Measurements from ENCODE around the gene C2CD2.
"Not testable (repeated sequence)": the region's sequence is repeated elsewhere in the genome, so short reads cannot be mapped to it uniquely, and the experiment has no call there.

C2CD2 gene

DNA sequence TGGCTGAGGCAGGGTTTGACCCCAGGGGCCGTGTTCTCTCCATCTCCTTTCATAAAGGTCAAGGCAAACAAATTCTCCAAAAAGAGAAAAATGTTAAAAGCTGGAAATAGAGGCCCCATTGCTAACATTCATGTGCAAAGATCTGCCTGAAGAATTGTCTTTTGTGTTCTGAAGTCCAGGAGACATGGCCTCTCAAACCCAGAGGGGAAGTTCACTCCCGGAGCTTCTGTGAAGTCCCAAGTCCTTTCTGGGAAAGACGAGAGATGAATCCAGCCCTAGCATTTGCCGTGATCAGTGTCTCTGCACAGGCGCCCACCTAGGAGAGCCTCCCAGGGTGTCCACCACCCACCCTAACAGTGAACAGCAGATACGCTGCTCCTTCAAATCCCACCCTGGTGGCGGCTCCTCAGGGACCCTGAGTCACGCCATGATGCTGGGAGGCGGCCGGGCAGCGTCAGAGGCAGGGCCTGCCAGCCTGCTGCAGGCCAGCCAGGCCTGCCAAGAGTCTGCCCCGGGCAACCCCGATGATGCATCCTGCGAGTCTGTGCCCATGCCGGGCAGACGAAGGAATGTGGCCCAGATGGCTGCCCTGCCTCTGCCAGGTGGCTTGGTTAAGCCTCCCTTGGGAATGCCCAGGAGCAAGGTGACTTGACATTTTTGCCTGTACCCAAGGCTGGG is 5.2 kb upstream of the C2CD2 start:
- no peak for DNase-seq (ENCODE audit: low spot score)

DNA sequence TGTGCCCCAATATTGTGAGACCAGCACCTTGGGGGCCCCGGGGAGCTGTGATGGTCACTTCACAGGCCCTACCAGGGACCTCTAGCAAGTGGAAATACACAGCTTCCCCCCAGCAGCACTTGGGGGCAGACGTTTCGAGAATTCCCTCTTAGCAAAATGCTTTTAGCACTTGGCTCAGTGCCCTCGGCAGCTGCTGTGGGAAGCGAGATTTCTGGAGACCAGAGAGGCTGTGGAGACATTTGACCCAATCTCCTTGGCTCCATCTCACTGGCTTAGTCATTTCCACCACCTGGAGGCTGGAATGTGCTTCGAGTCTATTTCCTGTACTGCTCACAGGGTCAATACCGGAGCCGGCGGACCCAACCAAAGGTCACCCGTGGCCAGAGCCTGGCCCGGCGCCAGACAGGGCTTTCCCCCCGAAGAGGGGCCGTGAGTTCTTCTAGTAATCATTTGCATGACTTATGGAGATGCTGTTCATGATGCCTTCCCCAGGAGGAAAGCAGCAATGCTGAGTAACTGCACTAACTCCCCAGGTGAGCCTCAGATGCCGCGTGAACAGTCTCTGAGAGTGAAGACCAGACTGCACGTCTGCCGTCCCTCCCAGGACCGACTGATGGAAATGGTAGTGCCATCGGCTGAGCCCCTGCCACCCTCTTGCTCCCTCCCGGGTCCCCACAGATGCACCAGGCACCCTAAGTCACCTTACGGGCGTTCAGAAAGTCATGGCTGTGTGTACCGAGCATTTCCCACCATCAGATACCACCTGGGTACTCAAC is 4.4 kb upstream of the C2CD2 start:
- DNase-seq (ENCODE audit: low spot score), result peak; percentile 87

DNA sequence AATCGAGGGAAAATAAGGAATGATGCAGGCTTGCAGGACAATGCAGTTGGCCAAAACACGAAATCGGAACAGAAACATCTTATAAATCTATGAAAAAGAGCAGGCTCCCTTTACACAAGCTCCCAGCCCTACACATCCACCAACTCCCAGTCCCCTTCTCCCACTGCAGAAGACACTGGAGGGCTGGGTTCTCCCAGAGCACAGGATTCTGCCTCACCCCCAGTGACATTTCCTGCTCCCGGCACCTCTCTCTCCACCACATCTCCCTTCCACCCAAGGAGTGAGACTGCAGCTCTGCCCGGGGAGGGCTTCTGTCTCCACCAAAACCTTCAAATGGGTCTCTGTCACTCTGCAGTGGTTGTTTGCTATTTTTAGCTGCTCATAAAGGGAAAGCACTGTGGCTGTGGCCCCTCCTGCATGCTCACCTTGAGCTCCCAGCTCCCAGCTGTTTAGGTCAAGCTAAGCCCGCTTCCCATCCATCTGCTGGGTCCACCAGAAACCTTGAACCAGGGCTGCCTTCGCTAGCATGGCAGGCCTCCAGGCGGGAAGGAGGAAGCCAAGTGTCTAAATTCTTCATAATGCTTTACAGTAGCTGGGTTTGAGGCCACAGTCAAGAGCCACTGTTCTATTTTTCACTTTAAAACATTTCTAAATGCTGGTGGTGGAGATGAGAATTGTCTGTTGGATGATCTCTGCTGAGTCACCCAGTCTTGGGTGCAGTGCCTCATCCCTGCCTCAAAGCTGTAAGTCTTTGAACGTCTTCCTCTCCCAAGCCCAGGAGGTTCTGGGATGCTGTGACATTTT is 3.3 kb upstream of the C2CD2 start:
- no peak for DNase-seq (ENCODE audit: low spot score)

DNA sequence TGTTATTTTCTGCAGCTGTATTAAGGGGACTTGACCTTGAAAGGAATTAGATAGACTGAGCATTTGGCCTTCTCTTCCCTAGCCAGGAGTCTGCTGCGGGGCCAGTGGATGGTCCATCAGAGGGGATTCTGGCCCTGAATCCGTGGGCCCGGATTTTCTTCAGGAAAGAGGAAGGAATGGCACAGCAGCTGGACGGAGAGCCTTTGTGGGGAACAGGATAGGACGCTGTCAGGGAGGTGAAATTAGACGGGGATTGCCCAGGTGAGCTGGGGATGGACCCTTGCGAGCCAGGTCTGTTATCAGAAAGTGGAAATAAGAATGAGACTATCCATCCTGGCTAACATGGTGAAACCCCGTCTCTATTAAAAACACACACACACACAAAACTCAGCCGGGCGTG is 1.7 kb upstream of the C2CD2 start:
- DNase-seq (ENCODE audit: low spot score), result no peak

DNA sequence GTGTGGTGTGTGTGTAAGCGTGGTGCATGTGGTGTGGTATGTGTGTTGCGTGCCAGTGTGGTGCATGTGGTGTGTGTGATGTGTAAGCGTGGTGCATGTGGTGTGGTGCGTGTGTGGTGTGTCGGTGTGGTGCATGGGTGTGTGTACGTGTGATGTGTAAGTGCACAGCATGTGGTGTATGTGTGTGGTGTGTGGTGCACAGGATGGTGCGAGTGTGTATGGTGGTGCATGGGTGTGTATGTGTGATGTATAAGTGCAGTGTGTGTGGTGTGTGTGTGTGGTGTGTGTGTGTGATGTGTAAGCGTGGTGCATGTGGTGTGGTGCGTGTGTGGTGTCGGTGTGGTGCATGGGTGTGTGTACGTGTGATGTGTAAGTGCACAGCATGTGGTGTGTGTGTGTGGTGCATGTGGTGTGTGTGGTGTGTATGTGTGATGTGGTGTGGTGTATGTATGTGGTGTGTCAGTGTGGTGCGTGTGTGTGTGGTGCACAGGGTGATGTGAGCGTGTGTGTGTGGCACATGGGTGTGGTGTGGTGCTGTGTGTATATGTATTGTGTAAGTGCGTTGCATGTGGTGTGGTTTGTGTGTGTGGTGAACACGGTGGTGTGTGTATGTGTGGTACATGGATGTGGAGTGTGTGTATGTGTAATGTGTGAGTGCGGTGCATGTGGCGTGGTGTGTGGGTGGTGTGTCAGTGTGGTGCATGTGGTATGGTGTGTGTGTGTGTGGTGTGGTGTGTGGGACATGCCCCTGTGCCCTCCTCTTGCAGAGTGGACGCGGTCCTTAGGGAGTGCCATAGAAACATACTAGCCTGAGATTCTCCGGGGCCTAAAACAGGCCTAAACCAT is 1.1 kb upstream of the C2CD2 start:
- DNase-seq (ENCODE audit: low spot score), result no peak

DNA sequence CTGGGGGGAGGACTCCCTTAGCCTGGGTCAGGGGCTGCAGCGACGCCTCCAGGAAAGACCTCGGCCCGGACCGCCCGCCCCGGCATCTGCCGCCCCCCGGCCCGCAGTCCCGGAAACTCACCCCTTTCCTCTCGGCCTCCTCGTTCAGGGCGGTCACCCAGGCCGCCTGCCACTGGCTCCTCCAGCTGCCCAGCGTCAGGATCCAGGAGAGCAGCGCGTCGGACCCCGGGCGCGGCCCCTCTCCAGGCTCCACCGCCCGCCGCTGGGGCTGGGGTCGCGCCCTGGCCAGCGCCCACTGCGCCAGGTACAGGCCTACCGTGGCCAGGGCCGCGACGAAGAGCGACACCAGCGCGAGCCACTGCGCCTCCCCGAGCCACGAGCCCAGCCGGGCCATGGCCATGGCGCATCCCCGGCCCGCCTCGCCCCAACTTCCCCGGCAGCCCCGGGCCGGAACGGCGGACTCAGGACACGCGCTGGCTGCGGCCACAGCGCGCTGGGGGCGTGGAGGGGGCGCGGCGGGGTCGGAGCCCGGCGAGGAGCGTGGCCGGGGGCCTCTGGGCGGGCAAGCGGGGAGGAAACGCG is 478 bp downstream of the C2CD2 start:
- DNase-seq (ENCODE audit: low spot score), result no peak

DNA sequence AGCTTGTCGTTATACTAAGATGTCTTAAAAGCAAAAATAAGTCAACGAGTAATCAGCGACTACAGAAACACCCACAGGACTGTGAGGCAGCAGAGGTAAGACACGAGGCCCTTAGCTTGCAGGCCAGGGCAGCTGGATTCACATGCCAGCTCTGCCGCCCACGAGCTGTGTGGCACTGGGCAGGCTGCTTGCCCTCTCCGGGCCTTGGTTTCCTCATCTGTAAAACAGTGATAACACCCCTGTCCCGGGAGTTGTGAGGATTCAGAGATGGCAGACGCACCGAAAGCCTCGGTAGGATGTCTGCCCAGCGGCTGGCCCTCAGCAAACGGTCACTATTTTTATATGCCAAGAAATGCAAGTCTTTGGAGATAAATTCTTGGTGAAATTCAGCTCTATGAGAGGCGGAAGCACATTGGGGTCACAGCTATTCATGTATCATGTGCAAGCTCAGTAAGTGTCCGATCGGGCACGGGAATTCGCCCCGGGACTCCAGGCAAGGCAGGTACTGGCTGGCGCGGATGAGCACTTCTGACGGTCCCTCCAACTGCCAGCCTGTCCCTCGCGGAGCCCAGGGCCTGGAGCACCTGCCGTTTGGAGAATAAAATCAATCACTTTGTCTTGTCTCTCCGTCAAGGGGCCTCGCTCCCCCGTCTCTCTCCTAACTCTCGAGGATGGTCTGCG is 1.1 kb downstream of the C2CD2 start:
- DNase-seq (ENCODE audit: low spot score), result no peak

DNA sequence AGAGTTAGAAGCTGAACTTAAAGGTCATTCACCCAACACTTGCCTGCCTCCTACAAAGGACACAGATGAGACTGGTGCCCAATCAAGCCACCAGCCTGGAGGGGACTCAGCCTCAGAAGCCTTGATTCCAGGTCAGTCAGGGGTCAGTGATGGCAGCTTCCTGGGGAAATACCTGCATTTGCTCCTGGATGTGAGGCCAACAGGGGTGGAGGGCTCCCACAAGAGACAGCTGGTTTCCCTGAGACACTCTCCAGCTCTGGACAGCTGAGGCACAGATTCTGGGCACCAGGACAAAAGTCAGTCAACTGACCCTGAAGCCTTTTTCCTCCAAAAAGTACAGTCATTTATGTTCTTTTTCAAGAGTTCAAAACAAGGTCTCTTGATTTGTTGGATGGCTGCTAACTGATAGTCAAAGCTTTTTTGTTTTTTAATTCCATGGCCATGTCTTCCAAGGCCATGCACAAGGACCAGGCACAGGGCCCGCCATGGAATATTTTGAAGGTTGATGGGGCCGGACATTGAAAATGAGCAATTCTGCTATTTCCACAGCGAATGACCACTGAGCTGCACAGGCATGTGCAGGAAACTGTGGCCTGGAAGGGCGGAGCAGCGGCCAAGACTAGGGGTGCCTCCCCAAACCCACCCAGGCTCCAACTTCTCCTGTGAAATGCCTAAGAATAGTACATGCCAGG is 1.8 kb downstream of the C2CD2 start:
- no peak for DNase-seq (ENCODE audit: low spot score)

DNA sequence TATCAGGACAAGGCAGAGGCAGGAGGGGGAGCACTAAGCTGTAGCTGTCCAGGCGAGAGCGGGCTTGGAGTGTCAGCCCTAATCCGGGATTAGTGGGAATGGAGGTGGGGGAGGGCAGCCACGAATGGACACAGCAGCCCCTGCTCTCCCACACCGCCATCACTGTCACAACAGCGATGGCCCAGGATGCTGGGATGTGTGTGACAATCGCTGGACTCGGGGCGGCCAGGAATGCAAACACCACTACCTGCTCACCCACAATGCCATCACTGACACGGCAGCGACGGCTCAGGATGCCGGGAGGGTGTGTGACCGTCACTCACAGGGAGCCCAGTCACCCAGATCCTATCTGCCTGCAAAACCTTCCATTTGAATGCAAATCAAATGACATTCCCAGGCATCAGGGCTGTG is 2.9 kb downstream of the C2CD2 start:
- DNase-seq (ENCODE audit: low spot score), result no peak

DNA sequence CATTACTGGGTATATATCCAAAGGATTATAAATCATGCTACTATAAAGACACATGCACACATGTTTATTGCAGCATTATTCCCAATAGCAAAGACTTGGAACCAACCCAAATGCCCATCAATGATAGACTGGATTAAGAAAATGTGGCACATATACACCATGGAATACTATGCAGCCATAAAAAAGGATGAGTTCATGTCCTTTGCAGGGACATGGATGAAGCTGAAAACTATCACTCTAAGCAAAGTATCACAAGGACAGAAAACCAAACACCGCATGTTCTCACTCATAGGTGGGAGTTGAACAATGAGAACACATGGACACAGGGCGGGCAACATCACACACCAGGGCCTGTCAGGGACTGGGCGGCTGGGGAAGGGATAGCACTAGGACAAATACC is 4.2 kb downstream of the C2CD2 start:
- not testable (repeated sequence) for DNase-seq (ENCODE audit: low spot score)

DNA sequence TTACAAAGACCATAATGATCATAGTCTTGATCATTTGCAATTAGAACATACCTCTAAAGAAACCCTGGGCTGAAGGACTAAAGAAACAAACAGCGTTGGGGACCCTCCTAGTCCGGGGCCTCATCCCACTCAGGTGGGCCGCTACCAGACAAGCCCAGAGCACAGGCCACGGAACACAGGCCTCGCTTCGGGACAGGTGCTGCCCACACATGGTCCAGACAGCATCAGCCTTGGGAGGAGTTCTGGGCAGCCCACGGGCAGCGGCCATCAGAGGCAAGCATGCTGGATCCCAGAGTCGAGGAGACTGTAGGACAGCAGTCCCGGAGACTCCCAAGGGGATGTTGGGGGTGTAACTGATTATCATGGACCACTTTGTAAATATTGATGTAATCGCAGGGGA is 4.9 kb downstream of the C2CD2 start:
- no peak for DNase-seq (ENCODE audit: low spot score)

DNA sequence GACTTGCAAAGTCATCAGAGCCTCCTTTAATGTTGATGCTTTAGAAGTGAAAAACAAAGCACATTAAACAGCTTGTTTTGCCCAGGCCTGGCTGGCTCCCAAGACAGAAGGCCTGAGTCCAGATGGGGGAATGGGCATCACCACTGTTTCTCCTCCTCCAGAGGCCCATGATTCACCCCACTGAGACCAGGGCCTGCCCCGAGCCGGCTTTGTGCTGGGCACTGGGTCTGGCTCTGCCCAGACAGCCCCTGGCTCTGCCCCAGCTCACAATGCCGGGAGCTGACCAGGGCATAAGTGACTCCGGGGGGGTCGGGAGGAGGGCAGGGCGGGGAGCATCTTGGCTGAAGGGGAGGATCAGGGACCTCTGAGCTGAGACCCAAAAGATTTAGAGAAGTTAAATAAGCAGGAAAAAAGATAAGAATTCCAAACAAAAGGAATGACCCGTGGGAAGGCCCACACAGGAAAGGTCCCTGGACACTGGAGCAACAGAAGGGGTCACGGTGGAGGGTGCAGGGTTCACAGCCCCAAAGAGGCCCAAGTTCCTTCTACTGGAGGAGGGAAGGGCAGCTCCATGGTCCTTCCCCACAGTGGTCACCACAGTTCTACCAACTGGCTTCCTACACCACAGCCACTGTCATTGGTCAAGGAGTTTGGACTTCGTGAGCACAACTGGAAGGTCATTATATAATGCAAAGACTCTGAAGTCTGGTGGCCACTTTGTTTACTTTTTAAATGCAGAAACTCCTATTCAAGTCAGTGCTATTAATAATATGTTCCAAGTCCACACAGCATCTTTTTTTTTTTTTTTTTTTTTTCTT is 5.5 kb downstream of the C2CD2 start:
- DNase-seq (ENCODE audit: low spot score), result no peak

DNA sequence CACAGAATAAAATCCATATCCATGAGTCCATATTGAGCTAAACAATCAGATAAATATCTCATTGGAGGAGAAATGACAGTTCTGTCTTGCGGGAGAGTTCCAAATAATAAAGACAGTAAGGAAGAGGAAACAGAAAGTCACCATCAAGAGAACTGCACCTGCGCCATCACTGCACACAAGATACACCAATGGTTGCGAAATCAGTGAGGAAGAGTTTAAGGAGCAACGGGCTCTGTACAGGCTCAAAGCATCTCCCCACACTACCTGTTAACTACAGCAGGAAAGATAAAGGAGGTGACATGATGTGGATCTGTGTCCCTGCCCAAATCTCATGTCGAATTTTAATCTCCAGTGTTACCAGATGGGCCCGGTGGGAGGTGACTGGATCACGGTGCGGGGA is 7.8 kb downstream of the C2CD2 start:
- no peak for DNase-seq (ENCODE audit: low spot score)

DNA sequence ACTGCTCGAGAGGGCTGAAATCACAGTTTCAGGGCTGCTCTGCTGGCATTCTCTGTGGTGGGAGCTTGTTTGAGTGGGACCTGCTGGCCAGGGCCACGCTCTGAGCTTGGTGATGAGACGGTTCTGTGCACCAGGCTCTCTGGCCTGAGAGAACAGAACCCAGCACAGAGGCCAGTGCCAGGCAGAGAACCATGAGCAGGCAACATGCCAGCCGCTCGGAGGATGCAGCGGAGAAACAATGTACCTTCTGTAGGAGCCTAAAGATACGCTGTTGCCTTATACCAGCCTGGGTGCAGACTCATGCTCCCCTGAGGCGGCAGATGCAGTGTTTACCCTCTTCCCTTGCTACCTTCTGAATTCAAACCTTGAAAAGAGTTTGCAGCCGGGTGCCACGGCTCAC is 10.0 kb downstream of the C2CD2 start:
- no peak for DNase-seq (ENCODE audit: low spot score)

DNA sequence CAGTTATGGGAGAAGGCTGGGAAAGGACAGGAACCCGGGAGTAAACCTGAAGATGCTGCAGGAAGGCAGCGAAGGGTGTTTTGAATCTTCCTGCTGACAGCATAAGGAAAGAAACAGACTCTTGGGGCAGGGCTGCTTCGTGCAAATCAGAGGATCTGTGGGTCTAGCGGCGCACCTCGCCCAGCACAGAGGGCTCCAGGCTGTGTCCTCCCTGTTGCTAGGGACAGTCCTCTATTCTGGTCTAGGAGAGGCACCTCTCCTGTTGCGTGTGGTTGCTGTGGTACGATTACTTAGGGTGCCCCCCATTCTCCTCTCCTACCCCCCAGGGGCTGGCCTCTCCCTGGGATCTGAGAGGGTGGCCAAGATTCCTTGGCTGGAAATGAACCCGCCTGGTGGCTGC is 11.4 kb downstream of the C2CD2 start:
- DNase-seq (ENCODE audit: low spot score), result no peak

DNA sequence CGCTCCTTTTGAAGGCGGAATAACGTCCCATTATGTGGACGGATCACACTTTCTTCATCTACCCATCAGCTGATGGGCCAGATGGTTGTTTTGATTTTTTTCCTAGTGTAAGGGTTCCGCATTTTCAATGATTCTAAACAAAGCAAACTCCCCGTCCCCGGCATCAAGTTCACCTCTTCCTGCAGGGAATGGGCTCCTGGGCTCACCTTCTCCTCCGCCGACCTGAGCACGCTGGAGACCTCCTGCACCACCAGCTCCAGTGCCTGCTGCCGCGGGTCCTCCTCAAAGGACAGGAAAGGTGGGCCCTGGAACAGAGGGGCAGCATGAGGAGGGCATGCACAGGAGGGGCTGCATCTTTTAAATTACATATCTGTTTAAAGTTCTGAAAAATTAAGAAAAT is 11.9 kb downstream of the C2CD2 start:
- no peak for DNase-seq (ENCODE audit: low spot score)

DNA sequence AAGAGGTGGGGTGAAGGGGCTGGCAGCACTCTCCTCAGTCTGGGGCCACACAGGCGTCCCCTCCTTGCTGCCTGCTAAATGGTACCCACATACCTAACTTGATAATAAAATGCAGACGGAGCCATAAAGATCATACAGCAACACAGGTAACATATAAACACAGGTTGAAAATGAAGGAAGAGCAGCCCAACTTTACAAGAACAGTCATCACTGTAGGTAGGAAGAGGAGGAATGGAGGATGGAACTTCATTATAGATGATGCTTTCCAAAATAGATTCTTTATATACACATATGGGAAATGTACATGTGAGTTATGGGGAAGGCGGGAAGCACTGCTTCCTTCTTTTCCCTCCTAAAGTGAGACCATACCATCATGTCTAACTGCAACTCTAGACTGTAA is 13.4 kb downstream of the C2CD2 start:
- DNase-seq (ENCODE audit: low spot score), result no peak

DNA sequence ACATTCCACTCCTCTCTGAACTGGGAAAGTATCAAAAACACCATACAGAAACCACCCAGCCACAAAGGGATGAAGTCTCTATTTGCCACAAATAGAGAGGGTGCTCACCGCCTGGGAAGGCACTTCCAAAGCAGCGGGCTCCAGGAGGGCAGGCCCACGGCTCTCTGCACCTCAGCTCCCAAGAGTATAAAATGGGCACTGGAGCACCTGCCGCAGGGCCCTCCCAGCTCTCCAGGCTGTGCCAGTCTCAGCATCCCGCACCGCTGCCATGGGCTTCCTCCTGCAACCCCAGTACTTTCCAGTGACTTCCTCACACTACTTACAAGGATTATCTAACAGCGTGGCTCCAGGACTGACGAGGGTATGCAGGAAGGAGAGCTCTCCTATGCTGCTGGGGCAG is 14.4 kb downstream of the C2CD2 start:
- DNase-seq (ENCODE audit: low spot score), result no peak

DNA sequence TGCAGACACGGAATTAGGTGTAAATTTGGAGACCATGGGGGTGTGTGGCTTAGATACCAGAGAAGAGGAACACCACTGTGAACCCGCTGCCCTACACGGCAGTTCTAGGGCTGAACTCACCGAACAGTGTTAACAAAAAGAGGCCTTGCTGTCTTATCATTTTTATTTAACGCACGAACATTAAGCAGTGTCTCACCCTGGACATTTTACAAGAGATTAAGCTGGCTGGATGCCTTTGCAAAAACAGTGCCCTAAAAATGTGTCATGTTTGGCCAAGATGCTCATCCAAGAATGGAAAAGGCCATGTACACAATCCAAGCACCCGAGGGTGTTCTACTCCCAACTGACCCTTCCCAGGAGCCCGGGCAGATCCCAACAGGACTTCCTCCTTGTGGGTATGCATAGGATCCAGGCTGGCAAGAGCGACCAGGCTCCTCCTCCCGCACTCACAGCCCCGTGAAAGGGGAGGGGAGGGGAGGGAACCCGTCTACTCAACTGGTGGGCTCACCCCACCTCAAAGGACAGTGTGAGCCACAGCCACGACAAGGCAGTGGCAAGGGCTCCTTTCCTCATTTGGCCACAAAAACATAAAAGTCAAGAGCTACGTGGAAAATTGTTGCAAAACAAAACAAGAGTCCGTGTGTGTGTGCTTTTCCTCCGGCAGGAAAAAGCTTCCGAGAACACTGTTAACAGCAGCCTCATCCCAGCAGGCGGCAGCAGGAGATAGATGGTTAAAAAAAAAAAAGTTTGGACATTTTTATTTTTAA is 20.3 kb downstream of the C2CD2 start:
- no peak for DNase-seq (ENCODE audit: low spot score)

All from HuH-7 (cell line).